ENCODE data around the gene SAA1. TPM values are rescaled to one million over a fixed set of nuclear protein-coding genes. Genes with fewer than 3 reads are reported as not detected.

SAA1 gene
- total and polyA plus RNA-seq, 9 of the 15 experiments (the other 6 are each of a cell fraction or from before 2014, with no cell fraction given) = 6.3 TPM; not detected in 8

DNA sequence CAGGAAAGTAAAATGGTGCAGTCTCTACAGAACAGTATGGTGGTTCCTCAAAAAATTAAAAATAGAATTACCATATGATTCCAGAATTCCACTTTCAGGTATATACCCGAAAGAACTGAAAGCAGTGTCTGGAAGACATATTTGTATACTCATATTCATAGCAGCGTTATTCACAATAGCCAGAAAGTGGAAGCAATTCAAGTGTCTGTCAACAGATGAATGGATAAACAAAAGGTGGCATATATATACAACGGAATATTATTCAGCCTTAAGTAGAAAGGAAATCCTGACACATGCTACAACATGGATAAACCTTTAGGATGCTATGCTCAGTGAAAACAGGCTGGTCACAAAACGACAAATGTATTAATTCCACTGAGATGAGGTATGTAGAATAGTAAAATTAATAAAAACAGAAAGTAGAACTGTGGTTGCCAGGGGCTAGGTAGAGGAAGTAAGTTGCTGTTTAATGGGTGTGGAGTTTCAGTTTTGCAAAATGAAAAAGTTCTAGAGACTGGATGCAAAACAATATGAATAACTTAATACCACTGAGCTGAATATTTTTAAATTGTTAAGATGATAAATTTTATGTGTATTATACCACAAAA, 14.5 kb downstream of the SAA1 start (continued):
- TF ChIP-seq, protein P1, sequence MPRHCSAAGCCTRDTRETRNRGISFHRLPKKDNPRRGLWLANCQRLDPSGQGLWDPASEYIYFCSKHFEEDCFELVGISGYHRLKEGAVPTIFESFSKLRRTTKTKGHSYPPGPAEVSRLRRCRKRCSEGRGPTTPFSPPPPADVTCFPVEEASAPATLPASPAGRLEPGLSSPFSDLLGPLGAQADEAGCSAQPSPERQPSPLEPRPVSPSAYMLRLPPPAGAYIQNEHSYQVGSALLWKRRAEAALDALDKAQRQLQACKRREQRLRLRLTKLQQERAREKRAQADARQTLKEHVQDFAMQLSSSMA (CRISPR knock-in tag; IDR thresholded peaks at IDR 0.05) = no peak
- TF ChIP-seq GTF2A2 (tag; IDR thresholded peaks at IDR 0.05) = no peak

DNA sequence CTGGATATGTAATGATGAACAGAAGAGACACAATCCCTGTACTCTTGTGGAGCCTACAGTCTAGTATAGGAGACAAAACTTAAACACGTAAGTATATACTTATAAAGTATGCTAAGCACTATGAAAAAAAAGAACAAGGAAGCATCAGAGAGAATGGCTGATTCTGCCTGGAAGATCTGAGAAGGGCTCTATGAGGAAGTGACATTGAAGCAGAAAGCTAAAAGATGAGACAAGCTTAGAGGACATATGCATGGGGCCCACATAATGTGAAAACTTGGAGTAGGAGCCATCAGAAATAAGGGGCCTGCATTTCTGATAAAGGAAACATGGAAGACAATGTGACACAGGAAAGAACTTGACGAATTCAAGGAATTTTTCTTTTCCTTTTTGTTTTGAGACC, 16.6 kb downstream of the SAA1 start:
- POLR2A ChIA-PET = interaction anchor here (0.7 to 1.5 kb wide), 4 partner anchors 10 to 351 kb away, joined by 3 to 5 read pairs (median 4); partner anchors contain the start of gene SPTY2D1
- WGBS (ENCODE audit: insufficient coverage, low coverage, missing lambda C conversion rate) = 85% methylated on average over 2 of the region's 2 CpGs
- no peak for FAIRE-seq
- TF ChIP-seq CBFA2T3 (IDR thresholded peaks at IDR 0.05) (no peak), NCOA6 (IDR thresholded peaks at IDR 0.05) (no peak), ZNF644 (tag; IDR thresholded peaks at IDR 0.05; ENCODE audit: low read depth) (no peak), SIRT6 (IDR thresholded peaks at IDR 0.05; ENCODE audit: low read depth, low read length) (no peak), SRF (CRISPR knock-in tag; IDR thresholded peaks at IDR 0.05) (no peak), NR3C1 (CRISPR knock-in tag; IDR thresholded peaks at IDR 0.05) (no peak)
- TF ChIP-seq, protein P2, sequence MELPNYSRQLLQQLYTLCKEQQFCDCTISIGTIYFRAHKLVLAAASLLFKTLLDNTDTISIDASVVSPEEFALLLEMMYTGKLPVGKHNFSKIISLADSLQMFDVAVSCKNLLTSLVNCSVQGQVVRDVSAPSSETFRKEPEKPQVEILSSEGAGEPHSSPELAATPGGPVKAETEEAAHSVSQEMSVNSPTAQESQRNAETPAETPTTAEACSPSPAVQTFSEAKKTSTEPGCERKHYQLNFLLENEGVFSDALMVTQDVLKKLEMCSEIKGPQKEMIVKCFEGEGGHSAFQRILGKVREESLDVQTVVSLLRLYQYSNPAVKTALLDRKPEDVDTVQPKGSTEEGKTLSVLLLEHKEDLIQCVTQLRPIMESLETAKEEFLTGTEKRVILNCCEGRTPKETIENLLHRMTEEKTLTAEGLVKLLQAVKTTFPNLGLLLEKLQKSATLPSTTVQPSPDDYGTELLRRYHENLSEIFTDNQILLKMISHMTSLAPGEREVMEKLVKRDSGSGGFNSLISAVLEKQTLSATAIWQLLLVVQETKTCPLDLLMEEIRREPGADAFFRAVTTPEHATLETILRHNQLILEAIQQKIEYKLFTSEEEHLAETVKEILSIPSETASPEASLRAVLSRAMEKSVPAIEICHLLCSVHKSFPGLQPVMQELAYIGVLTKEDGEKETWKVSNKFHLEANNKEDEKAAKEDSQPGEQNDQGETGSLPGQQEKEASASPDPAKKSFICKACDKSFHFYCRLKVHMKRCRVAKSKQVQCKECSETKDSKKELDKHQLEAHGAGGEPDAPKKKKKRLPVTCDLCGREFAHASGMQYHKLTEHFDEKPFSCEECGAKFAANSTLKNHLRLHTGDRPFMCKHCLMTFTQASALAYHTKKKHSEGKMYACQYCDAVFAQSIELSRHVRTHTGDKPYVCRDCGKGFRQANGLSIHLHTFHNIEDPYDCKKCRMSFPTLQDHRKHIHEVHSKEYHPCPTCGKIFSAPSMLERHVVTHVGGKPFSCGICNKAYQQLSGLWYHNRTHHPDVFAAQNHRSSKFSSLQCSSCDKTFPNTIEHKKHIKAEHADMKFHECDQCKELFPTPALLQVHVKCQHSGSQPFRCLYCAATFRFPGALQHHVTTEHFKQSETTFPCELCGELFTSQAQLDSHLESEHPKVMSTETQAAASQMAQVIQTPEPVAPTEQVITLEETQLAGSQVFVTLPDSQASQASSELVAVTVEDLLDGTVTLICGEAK (IDR thresholded peaks at IDR 0.05) = no peak
- TF ChIP-seq, protein P2 (CRISPR knock-in tag; IDR thresholded peaks at IDR 0.05) = no peak

More for the DNA sequence above, 16.6 kb downstream of the SAA1 start:
- H3K27ac ChIP-seq (ENCODE audit: extremely low read depth, low read depth, low read length) = no peak overlapping the region
- no peaks in the 10 kb centered on the region for H3K27me3 ChIP-seq (ENCODE audit: control insufficient read depth in 2 of 2, insufficient read depth in 2 of 2, low read length in 2 of 2)
- H4K20me1 ChIP-seq (replicated peaks; ENCODE audit: control insufficient read depth, insufficient read depth, low read length) = no peaks in the 10 kb centered on the region
- intact Hi-C loops (cut with micrococcal nuclease) = no loop called here
- no peaks in the 10 kb centered on the region for H3K4me1 ChIP-seq (replicated peaks in 1 of 2; ENCODE audit: control insufficient read depth in 2 of 2, insufficient read depth in 2 of 2, low read length in 2 of 2)
- no peak overlapping the region for H3K4me2 ChIP-seq (ENCODE audit: insufficient read depth, low read length)
- peaks cover 79% of the 10 kb centered on the region for H3K36me3 ChIP-seq (ENCODE audit: control insufficient read depth, insufficient read depth, low read length)
- CTCF ChIA-PET (ENCODE audit: low intra/inter-chr PET ratio) = no interaction called here
- BruUV-seq (replicated peaks) = no TSS peak
- in situ Hi-C loops (cut with MboI) = no loop called here
- H2AFZ ChIP-seq (ENCODE audit: low read depth, low read length) = no peak overlapping the region
- no peak overlapping the region for H3K4me3 ChIP-seq
- no peak overlapping the region for H3K9ac ChIP-seq (ENCODE audit: insufficient read depth in 1 of 2, low read depth in 2 of 2, low read length in 2 of 2)
- DNase-seq (ENCODE audit: extremely low read depth in 1 of 4, low spot score in 3 of 4) = no peak
- no peak for ATAC-seq
- no peaks in the 10 kb centered on the region for H3K9me1 ChIP-seq (ENCODE audit: control insufficient read depth, insufficient read depth, low read length)
- H3K9me3 ChIP-seq (replicated peaks; ENCODE audit: control insufficient read depth, insufficient read depth, low read depth, low read length) = no peaks in the 10 kb centered on the region
- no peaks in the 10 kb centered on the region for H3K79me2 ChIP-seq (ENCODE audit: control insufficient read depth, insufficient read depth, low read length)

All from K562 (cell line).